ENCODE results near the gene EGR1. TPM values are rescaled to one million over a fixed set of nuclear protein-coding genes. Genes with fewer than 3 reads are reported as not detected.

EGR1 gene
- total RNA-seq, 5 donors from 2014 or later (not counting 1 experiment from before 2014, with no cell fraction given) = 6.8 to 13.8 (median 8.0) TPM

Other genes with a start within 250 kb of the EGR1 start
- not detected for gene GFRA3, start 190.9 kb upstream of the EGR1 start, total RNA-seq
- gene CDC25C, start 133.7 kb upstream of the EGR1 start, total RNA-seq = under 1 TPM in 1 of 5 donors, not detected in 4; 0.23 TPM
- 10 to 100 TPM; 22.2 to 58.3 (median 25.5) TPM for gene FAM53C, start 127.2 kb upstream of the EGR1 start, total RNA-seq
- gene KDM3B, start 112.8 kb upstream of the EGR1 start, total RNA-seq = 10 to 100 TPM; 72.9 to 78.3 (median 76.0) TPM
- gene REEP2, start 26.4 kb upstream of the EGR1 start, total RNA-seq = under 1 TPM; 0.18 to 0.61 (median 0.42) TPM
- gene ETF1, start 77.8 kb downstream of the EGR1 start, total RNA-seq = 100 to 1,000 TPM in 1 of 5 donors, 10 to 100 TPM in 4; 40.1 to 115 (median 43.2) TPM
- gene HSPA9, start 109.9 kb downstream of the EGR1 start, total RNA-seq = 100 to 1,000 TPM; 148 to 299 (median 162) TPM